GM10266 (cell line): Measurements from ENCODE around the gene NXPE4.

Experiments
- DNase-seq: peaks from one replicate; pipeline ENCODE4 v3.0.0; 2012; ENCODE audit errors: extremely low spot score
- TF ChIP-seq, protein P1 (sequence below): IDR thresholded peaks from 2 replicates; pipeline ENCODE4 v1.5.1; 2012; ENCODE audit warnings: mild to moderate bottlenecking, low read depth; ENCODE audit not compliant: control insufficient read depth, insufficient read depth; ENCODE audit errors: missing control alignments

The NXPE4 gene

DNA sequence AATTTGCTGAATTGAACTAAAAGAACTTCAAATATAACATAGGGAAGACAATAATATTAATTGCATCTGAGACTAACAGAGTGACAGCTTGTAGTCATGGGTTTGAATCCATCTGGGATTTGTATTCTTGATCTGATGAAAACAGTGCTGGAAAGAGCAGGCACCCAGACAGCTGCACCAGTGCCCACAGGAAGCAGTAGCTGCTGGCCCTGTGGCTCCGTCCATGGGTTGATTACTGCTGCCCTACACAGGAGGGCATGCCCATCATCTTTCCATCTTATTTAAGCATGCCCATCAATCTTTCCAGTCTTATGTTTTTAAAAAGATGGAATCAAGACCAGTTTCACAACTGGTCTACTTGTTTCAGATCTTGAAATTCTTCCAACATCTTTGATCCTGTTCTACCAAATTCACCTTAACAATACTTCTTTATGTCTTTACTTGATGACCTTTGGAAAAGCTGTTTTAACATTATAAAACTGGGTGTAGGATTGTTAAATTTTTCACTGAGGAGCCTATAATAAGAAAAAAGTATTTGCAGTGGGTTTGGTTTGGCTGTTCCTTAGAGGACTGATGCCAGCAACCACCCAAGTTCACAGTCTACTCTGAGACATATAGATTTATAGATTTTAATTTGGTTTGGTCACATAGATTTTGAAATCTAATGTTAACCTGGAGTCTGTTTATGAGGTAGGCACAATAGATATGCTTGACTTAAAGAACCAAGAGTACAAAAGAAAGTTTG lies 761 bp upstream of the NXPE4 start:
- DNase-seq: no peak
- TF ChIP-seq, protein P1, sequence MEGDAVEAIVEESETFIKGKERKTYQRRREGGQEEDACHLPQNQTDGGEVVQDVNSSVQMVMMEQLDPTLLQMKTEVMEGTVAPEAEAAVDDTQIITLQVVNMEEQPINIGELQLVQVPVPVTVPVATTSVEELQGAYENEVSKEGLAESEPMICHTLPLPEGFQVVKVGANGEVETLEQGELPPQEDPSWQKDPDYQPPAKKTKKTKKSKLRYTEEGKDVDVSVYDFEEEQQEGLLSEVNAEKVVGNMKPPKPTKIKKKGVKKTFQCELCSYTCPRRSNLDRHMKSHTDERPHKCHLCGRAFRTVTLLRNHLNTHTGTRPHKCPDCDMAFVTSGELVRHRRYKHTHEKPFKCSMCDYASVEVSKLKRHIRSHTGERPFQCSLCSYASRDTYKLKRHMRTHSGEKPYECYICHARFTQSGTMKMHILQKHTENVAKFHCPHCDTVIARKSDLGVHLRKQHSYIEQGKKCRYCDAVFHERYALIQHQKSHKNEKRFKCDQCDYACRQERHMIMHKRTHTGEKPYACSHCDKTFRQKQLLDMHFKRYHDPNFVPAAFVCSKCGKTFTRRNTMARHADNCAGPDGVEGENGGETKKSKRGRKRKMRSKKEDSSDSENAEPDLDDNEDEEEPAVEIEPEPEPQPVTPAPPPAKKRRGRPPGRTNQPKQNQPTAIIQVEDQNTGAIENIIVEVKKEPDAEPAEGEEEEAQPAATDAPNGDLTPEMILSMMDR: no peak

DNA sequence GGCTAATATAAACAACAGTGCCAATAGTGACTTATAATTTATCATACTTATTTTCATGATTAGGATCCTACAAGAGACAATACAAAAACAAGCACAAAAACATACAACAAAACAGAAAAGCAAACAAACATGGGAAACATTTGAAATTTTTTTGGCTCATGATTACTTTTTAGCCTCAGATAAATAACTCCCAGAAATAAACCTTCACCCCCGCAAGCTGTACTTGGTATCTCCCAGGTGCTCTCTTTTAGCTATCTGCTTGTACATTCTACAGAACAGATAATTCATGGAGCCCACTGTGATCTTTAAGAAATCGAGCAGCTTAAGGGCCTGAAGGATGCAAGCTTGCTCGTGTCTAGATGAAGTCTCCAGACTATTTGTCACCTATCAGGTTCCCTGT lies 883 bp downstream of the NXPE4 start:
- TF ChIP-seq, protein P1: no peak
- DNase-seq: no peak

DNA sequence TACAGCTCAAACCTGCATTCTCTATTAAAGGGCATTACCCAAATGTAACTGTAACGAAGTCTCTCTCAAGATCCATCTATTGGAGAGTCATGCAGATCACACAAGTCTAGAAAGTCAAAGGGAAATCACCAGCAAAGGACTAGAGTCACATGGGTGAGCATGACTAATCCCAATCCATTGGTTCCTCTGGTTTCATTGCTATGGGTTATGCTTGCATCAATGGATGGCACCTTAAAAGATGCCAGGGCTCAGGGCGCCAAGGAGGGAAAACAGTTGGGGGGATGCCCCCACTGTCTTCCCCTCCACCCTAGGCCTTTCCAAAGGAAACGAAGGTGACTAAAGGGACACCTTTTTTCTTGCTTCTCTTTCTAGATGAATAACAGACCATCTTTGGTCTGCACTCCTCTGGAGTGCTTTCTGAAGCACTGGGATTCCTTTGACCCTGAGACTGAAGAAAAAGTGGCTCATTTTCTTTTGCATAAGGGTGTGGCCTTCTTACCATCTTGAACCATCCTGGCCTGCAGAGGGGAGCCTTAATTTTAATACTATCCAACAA lies 8.1 kb downstream of the NXPE4 start:
- TF ChIP-seq, protein P1: no peak
- DNase-seq: no peak

DNA sequence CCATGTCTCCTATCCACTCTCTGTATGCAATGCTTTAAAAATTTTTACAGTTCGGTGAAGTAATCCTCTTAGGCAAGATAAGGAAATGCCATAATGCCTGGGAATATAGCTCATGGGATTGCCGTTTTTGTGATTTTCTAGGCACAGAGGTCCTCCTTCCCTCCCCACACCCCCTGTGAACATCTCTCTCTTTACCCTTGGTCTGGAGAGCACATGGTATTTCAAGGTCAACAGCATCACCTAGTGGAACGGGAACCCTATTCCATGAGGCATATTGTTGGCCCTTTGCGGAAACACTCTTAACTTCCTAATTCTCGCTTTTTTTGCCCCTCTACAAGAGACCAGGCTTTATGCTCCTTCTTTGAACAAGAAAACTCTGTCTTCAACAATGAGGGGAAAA lies 8.8 kb downstream of the NXPE4 start:
- DNase-seq: no peak
- TF ChIP-seq, protein P1: no peak

DNA sequence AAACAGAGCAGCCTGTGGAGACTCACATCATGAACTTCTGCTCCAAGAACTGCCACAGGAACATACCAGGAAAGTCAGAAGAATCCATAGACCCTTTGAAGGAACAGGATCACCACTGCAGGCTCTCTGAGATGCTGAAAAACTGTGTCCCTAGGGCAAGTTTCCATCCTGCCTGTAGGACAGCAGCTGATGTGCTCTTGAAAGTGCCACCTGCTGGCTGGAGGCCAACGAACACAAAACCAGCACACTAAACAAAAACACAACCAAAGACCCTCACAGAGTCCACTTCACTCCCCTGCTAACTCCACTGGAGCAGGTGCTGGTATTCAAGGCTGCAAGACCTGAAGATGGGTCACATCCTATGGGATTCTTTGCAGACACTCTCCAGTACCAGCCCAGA lies 23.9 kb downstream of the NXPE4 start:
- no peak for DNase-seq
- TF ChIP-seq, protein P1: no peak

DNA sequence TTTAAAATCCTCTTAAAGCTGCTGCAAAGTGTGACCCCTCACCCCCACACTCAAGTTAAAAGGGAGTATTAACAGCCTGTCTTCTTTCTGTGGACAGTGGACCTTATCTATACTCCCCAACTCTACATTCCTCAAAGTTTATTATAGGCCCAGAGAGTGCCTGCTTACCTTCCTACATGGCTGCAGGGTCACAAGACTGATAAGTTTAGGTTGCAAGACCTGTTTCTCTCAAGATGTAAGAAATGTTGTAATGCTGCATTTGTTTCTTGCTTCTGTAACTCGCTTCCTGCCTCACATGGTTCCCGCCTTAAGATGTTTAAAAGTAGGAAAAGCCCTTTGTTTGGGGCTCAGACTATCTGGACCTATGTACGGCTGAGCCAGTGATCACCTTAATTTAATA lies 25.8 kb downstream of the NXPE4 start:
- TF ChIP-seq, protein P1: no peak
- DNase-seq: no peak

DNA sequence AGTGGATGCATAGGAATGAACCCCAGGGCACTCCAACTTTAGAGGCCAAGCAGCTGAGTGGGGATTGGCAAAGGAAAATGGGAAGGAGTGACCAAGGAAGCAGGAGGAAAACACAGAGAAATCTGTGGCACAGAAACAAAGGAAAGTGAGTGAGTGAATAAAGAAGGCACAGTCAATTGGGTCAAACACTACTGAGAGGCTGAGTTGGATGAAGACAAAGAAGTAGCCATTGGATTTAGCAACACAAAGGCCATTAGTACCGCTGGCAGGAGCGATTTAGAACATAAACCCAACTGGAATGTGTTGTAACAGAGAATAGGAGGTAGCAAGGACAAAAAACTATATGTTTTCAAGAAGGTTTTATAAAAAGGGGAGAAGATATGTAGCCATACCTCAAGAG lies 29.3 kb downstream of the NXPE4 start:
- DNase-seq: no peak
- TF ChIP-seq, protein P1: no peak
